Retina (tissue), 1 donor: ENCODE results near the gene DAB2.

Experiments
- DNase-seq: peaks from one replicate; pipeline ENCODE4 v3.0.0-alpha.2; 2016

The DAB2 gene

GRCh38 chr5:39333104-39333503, 91.7 kb downstream of the DAB2 start:
- DNase-seq = no peak

- DNase-seq = no peak
These were observed 92.9 kb downstream of the DAB2 start for GRCh38 chr5:39331861-39332381.

- DNase-seq = no peak
These were observed 96.0 kb downstream of the DAB2 start for GRCh38 chr5:39328731-39329130.

- no peak for DNase-seq
These were observed 101.2 kb downstream of the DAB2 start for GRCh38 chr5:39323542-39323941.
